Chondrocyte (in vitro differentiated cells): ENCODE measurements around the gene LACRT. TPM values are rescaled to one million over a fixed set of nuclear protein-coding genes. Genes with fewer than 3 reads are reported as not detected.

Experiments
- DNase-seq: peaks from one replicate; pipeline ENCODE4 v3.0.0; 2021; ENCODE audit warnings: mixed read lengths, low spot score
- H3K27ac Mint-ChIP-seq: one replicate; pipeline ENCODE4 v1.8.0; 2021; ENCODE audit warnings: mild to moderate bottlenecking, moderate library complexity, mixed read lengths; ENCODE audit not compliant: unreplicated experiment
- H3K27me3 Mint-ChIP-seq: 2 replicates; pipeline ENCODE4 v1.8.0; 2021; ENCODE audit warnings: low read depth, mixed read lengths
- H3K36me3 Mint-ChIP-seq: 2 replicates; pipeline ENCODE4 v1.8.0; 2021; ENCODE audit warnings: low read depth, mixed read lengths
- H3K4me1 Mint-ChIP-seq: 2 replicates; pipeline ENCODE4 v1.8.0; 2021; ENCODE audit warnings: low read depth, mild to moderate bottlenecking, mixed read lengths
- H3K4me3 Mint-ChIP-seq: one replicate; pipeline ENCODE4 v1.8.0; 2021; ENCODE audit warnings: mild to moderate bottlenecking, moderate library complexity, mixed read lengths; ENCODE audit not compliant: unreplicated experiment
- H3K9me3 Mint-ChIP-seq: 2 replicates; pipeline ENCODE4 v1.8.0; 2021; ENCODE audit warnings: low read depth, mixed read lengths
- long read RNA-seq: library from polyadenylated mRNA; stranded (forward); transcript quantifications from one replicate; pipeline ENCODE4 v2.0.0, GENCODE V29; 2021
- total RNA-seq: library from RNA; stranded (reverse); gene quantifications from 3 replicates; pipeline ENCODE4 v1.2.1, GENCODE V29; 2021
- TF ChIP-seq, protein P1 (sequence below): fragments of 200-600 bp; sonication (generic); IDR thresholded peaks from 2 replicates; pipeline ENCODE4 v1.5.0; 2021; ENCODE audit warnings: antibody characterized with exemption, mild to moderate bottlenecking, moderate library complexity

LACRT gene, protein sequence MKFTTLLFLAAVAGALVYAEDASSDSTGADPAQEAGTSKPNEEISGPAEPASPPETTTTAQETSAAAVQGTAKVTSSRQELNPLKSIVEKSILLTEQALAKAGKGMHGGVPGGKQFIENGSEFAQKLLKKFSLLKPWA
- total RNA-seq, result not detected in 3 replicates
- long read RNA-seq, result 0 reads

DNA sequence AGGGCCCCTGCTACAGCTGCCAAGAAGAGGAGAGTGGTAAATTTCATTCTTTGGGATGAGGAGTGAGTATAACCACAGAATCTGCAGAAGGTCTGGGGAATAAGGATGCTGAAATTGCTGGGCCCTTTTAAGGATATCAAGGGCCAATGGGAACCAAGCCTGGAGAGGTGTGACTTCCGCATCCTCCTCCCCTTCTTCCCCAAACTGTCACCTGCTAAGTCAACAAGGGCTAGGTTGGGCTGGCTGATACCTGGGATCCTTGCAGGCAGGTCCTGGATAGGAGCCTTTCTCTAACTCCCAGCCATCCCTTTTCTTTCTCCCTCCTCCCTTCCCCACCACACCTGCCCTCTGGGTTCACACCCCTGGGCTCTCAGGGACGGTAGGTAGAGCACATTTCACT is at the start of gene LACRT:
Gene LACRT (minus strand): TSS at position 101 of the 400 bp plus-strand sequence. CDS start 54 bp downstream, at position 47.
- TF ChIP-seq, protein P1, sequence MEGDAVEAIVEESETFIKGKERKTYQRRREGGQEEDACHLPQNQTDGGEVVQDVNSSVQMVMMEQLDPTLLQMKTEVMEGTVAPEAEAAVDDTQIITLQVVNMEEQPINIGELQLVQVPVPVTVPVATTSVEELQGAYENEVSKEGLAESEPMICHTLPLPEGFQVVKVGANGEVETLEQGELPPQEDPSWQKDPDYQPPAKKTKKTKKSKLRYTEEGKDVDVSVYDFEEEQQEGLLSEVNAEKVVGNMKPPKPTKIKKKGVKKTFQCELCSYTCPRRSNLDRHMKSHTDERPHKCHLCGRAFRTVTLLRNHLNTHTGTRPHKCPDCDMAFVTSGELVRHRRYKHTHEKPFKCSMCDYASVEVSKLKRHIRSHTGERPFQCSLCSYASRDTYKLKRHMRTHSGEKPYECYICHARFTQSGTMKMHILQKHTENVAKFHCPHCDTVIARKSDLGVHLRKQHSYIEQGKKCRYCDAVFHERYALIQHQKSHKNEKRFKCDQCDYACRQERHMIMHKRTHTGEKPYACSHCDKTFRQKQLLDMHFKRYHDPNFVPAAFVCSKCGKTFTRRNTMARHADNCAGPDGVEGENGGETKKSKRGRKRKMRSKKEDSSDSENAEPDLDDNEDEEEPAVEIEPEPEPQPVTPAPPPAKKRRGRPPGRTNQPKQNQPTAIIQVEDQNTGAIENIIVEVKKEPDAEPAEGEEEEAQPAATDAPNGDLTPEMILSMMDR, result no peak
- H3K27ac Mint-ChIP-seq, result no peak within 1 kb of the TSS
- H3K27me3 Mint-ChIP-seq, result peaks cover 24% of the 10 kb centered on the region
- H3K9me3 Mint-ChIP-seq, result no peaks in the 10 kb centered on the region
- H3K4me3 Mint-ChIP-seq, result no peak within 1 kb of the TSS
- no peak for DNase-seq
- H3K4me1 Mint-ChIP-seq, result no peaks in the 10 kb centered on the region
- H3K36me3 Mint-ChIP-seq, result no peaks in the 10 kb centered on the region

DNA sequence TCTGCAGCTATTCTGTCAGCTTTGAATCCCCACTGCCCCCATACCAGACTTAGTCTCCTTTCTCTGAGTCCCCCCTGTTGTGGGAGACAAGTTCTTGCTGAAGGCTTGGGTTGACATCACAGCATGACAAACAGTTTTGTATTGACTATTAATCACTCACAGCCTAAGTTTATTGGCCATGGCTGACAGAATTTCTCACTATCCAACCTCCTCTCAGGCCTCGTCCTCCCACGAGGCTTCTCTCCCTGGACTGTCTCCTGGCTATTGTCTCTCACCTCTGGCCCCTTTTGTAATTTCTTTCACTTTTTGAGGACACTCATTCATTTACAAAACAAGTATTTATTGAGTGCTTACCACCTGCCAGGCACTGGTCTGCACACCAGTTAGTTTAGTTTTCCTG is 48.7 kb upstream of the LACRT start:
- H3K4me1 Mint-ChIP-seq, result no peaks in the 10 kb centered on the region
- TF ChIP-seq, protein P1, result no peak

DNA sequence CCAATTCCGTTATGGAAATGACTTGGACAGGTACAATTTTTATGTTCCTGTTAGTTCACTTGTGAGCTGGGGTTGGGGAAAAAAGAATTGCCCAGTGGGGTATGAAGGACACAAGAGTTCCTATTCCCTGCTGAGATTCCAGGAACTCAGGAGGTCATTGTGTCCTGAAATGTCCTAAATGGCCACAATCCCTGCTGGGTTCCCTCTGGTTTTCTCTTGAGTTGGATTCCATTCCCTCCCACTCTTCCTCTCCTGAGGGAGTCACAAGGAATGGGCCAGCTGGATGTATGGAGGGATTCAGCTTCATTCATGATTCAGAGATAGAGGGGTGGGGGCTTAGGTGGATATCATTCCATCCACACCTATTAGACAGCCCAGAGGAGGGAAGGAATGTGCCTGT is 48.0 kb upstream of the LACRT start:
- Mint-ChIP-seq H3K4me1 (no peaks in the 10 kb centered on the region), H3K9me3 (peaks cover 5% of the 10 kb centered on the region), H3K4me3 (no peak overlapping the region), H3K36me3 (no peaks in the 10 kb centered on the region), H3K27me3 (peaks cover 36% of the 10 kb centered on the region), H3K27ac (no peak overlapping the region)
- DNase-seq, result no peak
- TF ChIP-seq, protein P1, result no peak

More for the DNA sequence above, 48.7 kb upstream of the LACRT start:
- Mint-ChIP-seq H3K9me3 (peaks cover 5% of the 10 kb centered on the region), H3K27me3 (peaks cover 34% of the 10 kb centered on the region), H3K27ac (no peak overlapping the region), H3K4me3 (no peak overlapping the region), H3K36me3 (no peaks in the 10 kb centered on the region)
- no peak for DNase-seq

DNA sequence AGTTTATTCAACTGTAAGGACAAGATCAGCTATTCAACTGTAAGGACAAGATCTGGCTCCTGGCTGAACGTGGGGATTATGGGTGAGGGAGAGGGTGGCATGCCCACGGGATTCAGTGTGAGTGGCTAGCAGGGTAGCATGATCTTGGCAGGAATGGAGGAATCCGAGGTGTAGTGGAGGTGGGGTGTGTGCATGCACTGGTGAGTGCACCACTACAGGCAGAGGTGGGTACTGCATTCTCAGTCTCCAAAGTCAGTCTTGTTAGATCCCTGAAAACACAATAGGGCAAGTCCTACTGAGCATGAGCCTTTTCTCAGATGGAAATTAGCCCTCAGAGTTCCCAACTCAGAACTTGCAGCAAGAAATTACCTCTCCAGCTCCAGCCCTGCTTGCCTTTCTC is 45.7 kb upstream of the LACRT start:
- peaks cover 30% of the 10 kb centered on the region for H3K27me3 Mint-ChIP-seq
- TF ChIP-seq, protein P1, result no peak
- DNase-seq, result no peak
- H3K4me1 Mint-ChIP-seq, result no peaks in the 10 kb centered on the region
- H3K4me3 Mint-ChIP-seq, result no peak overlapping the region
- no peak overlapping the region for H3K27ac Mint-ChIP-seq
- H3K9me3 Mint-ChIP-seq, result no peaks in the 10 kb centered on the region
- H3K36me3 Mint-ChIP-seq, result no peaks in the 10 kb centered on the region

DNA sequence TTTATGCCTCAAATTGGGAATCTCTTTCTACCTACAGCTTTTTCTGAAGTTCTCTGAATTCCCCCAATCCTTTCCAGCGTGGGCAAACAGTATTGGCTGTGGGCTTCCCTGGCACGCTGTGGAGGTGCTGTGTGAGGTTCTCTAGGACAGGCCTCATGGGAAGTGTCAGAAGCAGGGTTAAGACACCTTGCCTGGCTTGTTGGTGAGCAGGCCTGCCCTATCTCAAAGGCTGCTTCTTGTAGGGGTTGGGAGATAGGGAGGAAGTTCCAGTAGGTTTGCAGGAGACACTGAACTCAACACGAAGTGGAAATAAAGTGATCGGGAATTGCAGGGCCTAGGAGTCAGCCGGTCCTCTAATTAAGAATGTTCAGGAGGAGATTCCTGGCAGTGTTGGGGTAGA is 43.4 kb upstream of the LACRT start:
- H3K27me3 Mint-ChIP-seq, result peaks cover 14% of the 10 kb centered on the region

More for the DNA sequence above, 43.4 kb upstream of the LACRT start:
- TF ChIP-seq, protein P1, result no peak
- Mint-ChIP-seq H3K4me3 (no peak overlapping the region), H3K36me3 (no peaks in the 10 kb centered on the region), H3K9me3 (no peaks in the 10 kb centered on the region), H3K27ac (no peak overlapping the region), H3K4me1 (no peaks in the 10 kb centered on the region)
- DNase-seq, result no peak
